Hypothalamus (tissue), 51 donors: Measurements from ENCODE around the gene ERGIC1.
"Not testable (repeated sequence)": the region's sequence is repeated elsewhere in the genome, so short reads cannot be mapped to it uniquely, and the experiment has no call there.

Experiments
- DNase-seq, 51 donors: peaks; one replicate each; lab custom pipeline; 2025; lab: John Stamatoyannopoulos, UW

Gene ERGIC1

DNA sequence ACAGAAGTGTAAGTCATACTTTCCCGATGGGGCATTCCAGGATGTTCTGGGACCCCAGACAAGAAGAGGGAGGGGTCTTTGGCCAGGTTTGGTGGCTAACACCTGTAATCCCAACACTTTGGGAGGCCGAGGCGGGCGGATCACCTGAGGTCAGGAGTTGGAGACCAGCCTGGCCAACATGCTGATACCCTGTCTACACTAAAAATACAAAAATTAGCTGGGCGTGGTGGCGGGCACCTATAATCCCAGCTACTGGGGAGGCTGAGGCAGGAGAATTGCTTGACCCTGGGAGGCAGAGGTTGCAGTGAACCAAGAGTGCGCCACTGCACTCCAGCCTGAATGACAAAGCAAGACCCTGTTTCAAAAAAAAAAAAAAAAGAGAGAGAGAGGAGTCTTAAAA is 63.0 kb downstream of the ERGIC1 start:
- not testable (repeated sequence) for DNase-seq

DNA sequence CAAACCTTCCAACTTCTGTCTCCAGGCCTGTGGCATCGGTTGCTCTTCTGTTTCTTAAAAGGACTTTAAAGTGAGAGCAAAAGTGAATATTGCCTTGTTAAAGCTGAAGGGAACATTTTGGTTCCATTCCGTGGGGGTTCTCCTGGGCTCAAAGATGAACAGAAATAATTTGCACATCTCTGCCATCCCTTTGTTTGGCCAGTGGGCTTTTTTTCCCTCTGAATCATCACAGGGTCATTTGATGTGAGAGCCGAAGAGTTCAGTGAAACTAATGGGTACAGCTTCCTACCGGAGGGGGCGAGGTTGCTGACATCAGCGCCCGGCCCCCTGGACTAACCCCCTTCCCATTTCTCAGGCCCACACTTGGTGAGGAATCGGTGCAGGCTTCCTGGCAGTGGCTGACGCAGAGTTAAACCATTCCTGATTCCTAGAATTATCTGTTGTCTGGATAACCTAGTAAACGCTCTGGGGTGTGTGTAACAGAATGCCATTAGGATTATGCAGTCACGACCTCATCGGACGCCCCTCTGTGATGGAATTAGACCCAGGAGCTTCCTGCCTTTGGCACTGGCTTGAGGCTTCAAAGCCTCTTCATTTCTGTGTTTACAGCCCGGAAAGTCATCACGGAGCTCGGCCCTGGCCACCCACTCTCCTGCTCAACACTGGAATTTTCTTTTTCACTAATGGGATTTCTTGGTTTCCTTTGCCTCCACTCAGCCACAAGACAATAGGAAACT is 63.6 kb downstream of the ERGIC1 start:
- DNase-seq, result no peak

DNA sequence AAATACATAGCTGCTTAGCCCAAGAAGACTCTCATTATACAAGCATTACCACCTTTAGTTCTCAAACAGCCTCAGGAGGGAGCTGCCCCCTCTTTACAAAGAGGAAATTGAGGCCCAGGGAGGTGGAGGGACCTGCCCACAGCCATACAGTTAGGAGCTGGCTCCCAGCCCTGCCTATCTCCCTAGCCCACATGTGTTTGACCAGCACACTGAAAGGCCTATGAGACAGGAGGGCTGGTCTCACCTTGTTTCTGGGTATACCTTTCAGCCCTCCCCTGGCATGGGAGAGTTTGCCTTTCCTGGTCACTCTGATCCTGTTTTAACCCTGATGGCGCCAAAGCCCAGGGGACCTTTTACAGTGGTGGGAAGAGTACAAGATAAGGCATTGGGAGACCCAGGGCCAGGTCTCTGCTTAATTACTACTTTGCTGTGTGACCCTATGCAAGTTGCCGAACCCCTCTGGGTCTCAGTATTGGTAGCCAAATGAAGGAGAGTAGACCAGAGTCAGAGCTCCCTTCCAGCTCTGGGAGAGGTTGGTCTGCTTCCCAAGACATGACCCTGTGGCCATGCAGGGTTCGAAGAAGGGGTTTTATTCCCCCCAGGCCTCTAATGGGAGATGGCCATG is 64.3 kb downstream of the ERGIC1 start:
- DNase-seq, result no peak

DNA sequence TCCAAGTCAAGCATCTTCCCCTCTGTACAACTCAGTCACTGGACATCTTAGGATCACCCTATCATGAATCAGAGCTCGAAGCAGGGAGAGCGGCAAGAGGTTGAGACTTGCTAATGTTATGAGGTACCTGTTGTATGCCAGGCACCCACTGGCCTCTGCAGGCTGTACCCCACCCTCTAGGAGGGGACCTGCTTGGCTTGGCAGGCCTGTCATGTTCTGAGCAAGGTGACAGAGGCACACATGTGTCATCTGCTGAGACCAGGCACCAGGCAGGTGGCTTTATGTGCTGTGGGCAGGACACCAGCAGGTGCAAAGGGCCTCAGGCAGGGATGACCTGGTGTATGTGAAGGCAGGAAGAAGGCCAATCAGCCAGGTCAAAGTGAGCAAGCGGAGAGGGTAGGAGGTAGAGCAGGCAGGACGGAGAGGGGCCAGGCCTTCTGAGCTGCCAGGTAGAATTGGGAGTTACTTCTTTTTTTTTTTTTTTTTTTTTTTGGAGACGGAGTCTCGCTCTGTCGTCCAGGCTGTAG is 64.9 kb downstream of the ERGIC1 start:
- DNase-seq, result no peak

DNA sequence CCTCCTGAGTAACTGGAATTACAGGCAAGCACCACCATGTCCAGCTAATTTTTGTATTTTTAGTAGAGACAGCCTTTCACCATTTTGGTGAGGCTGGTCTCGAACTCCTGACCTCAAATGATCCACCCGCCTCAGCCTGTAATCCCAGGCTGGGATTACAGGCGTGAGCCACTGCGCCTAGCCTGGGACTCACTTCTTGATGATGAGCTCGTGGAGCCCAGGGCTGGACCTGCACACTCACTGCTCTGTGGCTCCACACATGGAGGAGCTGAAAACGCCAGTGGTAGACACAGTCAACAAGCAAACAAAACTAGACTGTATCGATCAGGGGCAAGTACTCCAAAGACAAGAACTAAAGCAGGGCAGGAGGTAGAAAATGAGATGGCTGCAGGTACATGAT is 65.4 kb downstream of the ERGIC1 start:
- no peak for DNase-seq

DNA sequence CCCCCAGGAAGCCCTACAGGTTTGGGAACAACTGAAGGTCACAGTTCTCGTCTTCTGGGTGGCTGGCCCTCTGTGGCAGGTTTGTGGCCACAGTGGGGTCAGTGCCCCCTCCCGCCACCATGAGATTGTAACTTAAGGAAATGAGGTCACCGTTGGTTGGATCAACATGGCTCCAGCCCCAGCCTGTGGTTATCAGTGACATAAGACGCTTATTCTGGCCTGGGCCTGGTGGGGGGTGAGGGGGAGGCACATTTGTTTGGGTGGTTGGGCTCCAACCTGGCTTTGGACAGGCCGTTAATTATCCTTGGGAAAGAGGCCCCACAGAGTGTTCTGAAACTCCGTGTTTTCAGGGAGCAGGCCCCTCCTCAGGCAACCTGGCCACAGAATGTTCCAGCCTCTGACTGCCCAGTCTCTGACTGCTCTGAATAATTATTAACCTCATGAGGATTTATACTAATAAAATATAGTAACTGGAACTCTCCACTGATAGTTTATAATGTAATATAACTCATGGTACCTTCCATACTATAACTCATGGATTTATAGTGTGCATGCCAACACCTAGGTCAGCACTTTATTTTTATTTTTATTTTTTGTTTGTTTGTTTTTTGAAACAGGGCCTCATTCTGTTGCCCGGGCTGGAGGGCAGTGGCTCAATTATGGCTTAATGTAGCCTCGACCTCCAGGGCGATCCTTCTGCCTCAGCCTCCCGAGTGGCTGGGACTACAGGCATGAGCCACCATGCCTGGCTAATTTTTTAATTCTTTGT is 67.1 kb downstream of the ERGIC1 start:
- no peak for DNase-seq

DNA sequence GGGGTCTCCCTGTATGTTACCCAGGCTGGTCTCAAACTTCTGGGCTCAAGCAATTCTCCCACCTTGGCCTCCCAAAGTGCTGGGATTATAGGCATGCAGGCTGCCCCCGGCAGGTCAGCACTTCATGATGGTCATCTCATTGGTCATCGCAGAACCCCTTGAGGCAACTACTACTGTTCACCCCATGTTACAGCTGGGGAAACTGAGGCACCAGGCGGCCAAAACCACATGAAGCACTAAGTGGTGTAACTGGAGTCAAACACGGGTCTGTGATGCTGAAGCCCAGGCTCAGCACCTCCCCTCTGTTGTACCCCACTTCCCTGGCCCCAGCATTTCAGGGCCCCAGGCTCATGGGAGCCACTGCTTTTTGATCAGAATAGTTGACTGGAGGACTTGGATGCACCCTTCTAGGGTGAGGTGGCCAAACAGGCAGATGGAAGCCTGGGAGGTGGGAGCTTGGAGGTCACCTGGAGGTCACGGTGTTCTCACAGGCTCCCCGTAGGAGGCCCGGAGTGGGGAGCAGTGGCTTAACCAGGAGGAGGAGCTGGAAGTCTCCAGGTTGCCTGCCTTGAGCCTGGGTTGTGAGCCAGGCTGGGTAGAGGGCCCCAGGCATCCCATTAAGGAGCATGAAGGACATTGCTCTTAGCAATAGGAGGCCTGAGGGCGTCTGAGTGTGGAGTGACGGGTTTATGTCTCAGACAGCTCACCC is 67.9 kb downstream of the ERGIC1 start:
- no peak for DNase-seq

DNA sequence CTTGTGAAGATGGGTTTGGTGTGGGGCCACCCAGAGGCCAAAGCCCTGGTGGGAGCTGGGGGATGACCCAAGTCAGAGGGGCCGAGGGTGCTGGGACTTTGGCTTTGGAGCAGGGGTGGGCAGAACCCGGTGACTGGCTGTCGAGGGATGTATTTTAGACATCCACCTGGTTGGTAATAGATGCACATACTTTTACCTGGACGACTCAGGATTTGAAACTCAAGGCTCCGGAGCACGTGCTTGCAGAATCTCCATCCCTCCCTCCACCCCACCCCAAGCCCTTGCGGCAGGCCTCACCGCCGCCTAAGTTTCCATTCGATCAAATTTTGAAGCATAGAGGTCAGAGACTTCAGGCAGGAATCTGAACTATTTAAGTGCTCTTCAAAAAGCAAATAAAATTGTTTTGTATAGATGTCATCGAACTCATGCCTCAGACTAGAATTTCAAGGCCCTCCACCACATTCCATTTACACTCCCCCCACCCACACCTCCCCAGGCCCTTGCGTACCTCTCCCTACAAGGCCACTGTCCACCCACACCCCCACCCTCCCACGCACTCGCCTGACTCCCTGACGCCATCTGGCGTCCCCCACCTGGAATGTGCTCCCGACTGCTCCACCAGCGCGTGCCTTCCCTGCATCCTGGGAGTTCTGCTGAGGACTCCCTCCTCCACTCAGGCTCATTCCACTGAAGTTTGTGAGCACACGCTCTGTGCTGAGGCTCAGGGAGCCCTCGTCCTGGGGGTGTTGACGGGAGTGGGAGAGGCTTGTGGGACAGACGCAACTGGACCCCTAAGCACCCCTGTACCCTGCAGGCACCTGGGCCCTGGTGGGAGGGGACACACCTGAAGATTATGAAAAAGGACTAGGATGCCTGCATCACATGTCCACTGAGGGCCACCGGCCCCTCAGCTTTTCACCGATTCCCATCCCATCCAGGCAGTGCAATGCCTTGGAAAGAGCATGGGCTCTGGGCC is 68.7 kb downstream of the ERGIC1 start:
- DNase-seq, result peak in 22 of 51 donors; percentile 7 to 56 (median 22)

DNA sequence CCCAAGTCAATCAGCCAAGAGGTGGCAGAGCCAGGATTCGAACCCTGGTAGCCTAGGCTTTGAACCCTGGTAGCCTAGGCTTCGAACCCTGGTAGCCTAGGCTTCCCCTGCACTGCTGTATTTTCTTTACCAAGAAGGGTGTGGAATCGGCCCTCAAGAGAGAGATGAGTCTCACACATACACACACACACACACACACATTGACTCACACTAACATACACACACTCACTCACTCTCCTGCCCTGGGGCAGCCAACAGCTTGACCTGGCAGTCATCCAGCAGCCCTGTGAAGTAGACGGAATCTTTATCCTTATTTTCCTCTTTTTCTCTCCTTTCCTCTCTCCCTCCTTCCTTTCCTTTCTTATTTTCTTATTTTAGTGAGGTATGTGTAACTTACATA is 69.7 kb downstream of the ERGIC1 start:
- peak in 2 of 51 donors; percentile 16 to 38 for DNase-seq

DNA sequence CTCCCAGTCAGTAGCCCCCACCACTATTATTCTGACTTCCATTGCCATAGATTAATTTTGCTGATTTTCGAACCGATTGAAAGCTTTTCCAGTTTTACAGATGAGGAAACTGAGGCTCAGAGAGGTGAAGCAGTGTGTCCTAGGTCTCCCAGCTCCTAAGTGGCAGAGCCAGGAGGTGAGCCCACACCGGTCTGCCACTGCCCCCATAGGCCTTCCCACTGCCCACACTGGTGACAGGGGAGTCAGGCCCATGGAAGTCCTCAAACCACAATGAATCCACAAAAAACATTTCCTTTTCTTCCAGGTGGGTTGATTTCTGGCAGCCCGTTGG is 70.2 kb downstream of the ERGIC1 start:
- DNase-seq, result no peak

DNA sequence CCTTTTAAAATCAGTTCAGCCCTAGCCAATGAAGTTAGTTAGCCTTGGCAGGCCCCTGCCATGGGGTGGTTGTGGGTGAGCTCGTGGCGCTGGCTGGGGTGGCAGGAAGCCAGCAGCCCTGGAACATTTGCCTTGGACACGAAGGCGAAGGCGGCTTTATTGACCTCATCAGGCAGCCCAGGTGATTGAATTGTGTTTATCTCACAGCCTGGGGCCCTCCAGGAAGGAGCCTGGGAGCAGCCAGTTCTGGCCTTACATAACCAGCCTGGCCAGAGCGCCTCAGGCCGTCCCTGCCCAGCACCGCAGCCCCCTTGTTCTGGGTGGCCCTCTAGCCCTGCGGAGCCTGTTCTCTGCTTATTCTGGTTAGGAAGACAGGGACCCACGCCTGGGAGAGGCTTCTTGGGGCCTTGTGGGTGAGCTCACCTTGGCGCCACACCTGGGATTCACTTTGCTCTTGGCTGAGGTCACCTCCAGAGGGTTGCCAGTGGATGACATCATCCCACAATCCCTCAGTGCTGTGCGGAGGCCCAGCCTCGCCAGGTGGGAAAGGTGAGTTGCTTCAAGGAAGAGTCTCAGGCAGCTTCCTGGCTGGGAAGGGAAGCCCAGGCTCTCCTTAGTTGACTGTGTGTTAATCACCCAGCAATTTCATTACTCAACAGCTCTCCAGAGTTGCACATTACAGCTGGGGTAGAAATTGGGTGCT is 70.7 kb downstream of the ERGIC1 start:
- peak in 24 of 51 donors; percentile 16 to 66 (median 40) for DNase-seq

DNA sequence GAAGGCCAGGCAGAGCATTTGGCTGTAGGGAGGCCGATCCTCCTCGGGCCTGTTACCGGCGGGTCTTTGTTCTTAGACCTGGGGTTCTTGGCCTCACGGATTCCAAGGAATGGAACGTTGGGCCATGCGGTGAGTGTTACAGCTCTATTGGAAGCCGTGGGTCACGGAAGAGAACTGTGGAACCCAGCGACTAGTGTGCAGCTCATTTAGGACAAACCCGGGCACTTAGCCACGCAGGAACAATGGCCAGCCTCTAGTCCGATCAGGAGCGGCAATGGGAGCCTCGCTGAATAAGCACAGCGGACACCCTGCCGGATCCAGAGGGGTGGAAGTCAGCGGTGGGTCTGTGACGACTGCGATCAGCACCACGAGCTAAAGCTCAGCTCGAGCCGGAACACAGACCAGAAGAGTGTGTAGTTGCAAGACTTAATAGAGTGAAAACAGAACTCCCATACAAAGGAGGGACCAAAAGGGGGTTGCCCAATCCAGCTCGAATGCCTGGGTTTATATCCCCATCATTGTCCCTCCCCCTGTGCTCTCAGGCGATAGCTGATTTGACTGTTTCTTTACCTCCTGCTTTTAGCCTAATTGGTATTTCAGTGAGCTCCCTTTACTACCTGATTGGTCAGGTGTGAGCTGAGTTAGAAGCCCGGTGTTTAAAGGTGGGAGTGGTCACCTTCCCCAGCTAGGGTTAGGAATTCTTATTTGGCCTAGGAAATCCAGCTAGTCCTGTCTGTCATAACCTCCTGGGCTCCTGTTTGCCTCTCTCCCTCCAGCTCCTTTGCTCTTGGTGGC is 71.5 kb downstream of the ERGIC1 start:
- peak in 38 of 51 donors; percentile 11 to 80 (median 50) for DNase-seq

DNA sequence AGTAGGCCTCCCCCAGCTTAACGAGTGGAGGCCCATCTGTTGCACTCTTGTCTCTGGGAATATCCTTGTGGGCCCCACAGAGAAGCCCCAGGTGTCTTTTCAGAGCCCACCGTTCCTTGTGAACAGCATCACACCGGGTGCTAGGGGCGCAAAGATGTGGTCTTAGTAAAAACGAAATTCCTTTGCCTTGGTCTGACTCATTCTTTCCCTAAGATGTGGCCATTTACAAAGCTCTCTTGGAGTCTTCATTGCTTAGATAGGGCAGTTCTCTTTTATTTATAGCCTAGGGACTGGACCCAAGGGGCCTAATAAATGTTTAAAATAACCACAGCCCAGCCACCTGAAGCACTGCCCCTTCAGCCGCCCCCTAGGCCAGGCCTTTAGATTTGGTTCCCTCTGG is 72.4 kb downstream of the ERGIC1 start:
- no peak for DNase-seq

DNA sequence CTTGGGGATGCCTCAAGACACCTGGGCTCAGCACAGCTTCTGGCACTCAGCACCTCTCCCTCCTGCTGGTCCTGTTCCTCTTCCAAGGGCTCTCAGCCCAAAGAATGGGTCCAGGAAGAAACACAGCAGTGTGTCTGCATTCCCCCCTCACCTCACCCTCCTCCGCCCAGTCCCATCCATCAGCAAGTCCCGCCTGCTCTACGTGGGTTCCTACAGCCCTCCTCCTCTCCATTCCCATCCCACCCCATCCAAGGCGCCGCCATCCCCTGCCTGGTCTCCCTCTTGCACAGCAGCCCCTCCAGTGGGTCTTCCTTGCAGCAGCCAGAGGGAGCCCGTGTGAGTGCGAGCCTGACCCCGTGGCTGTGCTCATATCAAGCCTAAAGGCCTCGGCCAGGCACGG is 72.8 kb downstream of the ERGIC1 start:
- no peak for DNase-seq

DNA sequence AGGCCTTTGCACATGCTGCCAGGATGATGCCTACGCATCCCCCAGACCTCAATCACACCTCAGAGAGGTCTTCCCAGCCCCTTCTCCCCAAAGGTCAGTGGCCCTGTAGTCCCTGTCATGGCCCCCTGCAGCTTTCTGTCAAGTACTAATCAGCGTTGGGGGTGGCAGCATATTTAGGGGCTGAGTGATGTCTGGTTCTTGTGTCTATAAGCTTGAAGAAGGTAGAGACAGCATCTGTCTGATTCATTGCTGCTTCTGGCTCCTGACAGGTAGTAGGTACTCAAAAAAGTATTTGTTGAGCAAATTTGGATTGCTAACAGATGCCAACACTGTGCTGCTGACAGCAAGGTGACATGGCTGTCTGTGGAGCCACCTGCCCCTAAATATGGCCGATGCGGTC is 73.6 kb downstream of the ERGIC1 start:
- no peak for DNase-seq

DNA sequence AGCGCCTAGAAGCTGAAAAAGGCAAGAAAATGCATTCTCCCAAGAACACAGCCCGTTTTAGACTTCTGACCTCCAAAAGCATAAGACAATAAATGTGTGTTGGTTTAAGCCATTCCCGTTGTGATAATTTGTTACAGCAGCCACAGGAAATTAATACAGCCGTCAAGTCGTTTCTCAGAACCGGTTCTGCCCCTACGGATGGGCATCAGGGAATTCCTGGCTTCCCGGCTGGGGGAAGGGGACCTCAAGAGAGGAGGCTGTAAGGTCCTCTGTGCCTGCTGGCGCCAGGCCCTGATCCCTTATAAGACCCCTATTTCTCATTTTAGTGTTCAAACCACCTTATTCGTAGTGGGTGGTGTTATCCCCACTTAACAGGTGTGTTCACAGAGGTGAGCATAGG is 74.6 kb downstream of the ERGIC1 start:
- DNase-seq, result no peak

DNA sequence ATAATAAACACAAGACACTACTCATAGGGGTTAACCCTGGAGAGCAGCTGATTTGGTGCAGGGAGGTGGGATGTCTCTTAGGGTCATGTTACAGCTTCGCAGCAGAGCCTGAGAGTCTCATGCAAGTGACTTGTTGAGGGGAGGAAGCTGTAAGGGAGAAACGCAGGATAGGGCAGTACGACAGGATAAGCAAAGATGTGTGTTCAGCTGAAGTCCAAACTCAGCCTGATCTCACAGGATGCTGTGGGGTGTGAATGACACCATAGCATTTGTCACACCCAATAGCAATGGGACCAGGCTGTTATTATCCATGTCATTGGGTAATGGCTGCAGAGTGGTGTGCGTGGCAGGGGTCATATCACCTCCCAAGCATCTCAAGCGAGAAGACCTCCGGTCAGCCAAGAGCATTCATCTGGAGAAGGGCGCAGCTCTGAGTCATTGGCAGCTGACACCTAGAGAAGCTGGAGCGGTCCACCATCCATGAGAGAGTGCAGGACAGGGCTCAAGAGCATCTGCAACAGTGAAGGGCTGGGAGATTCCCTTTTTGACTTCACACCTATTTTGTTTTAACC is 76.0 kb downstream of the ERGIC1 start:
- DNase-seq, result no peak
